BLaER1 (cell line): Measurements from ENCODE around the gene TCP11.
A peak's percentile ranks its signal among the peaks of the same experiment; 100 is the strongest.

Experiments used
- H3K27ac ChIP-seq: shearing (Covaris generic); formaldehyde crosslinking; 2 replicates; pipeline ENCODE4 v1.8.1; 2022
- H3K27me3 ChIP-seq: shearing (Covaris generic); formaldehyde crosslinking; 2 replicates; pipeline ENCODE4 v1.8.1; 2022
- H3K36me3 ChIP-seq: shearing (Covaris generic); formaldehyde crosslinking; 2 replicates; pipeline ENCODE4 v1.8.1; 2022
- H3K4me1 ChIP-seq: shearing (Covaris generic); formaldehyde crosslinking; 2 replicates; pipeline ENCODE4 v1.8.1; 2022
- H3K4me2 ChIP-seq: shearing (Covaris generic); formaldehyde crosslinking; 2 replicates; pipeline ENCODE4 v1.8.1; 2022
- H3K4me3 ChIP-seq: shearing (Covaris generic); formaldehyde crosslinking; 2 replicates; pipeline ENCODE4 v1.8.1; 2022
- H3K9ac ChIP-seq: shearing (Covaris generic); formaldehyde crosslinking; 2 replicates; pipeline ENCODE4 v1.8.1; 2022
- H3K9me3 ChIP-seq: shearing (Covaris generic); formaldehyde crosslinking; 2 replicates; pipeline ENCODE4 v1.8.1; 2022
- H4K20me1 ChIP-seq: shearing (Covaris generic); formaldehyde crosslinking; 2 replicates; pipeline ENCODE4 v1.8.1; 2022
- Cebpa-rat ChIP-seq: shearing (Covaris generic); IDR thresholded peaks from 2 replicates; pipeline ENCODE4 v1.8.1; 2022

The TCP11 gene

GRCh38 chr6:35173427-35174087, 32.4 kb upstream of the TCP11 start:
- Histone ChIP-seq H3K36me3 (no peaks in the 10 kb centered on the region), H3K4me2 (peak overlapping the region; percentile 59), H3K27me3 (no peaks in the 10 kb centered on the region), H4K20me1 (no peaks in the 10 kb centered on the region), H3K4me1 (peaks cover 10% of the 10 kb centered on the region), H3K9ac (no peak overlapping the region), H3K27ac (no peak overlapping the region), H3K4me3 (no peak overlapping the region), H3K9me3 (peaks cover 8% of the 10 kb centered on the region; the same call in 1 of the 2 replicates)
- no peak for TF ChIP-seq Cebpa-rat

GRCh38 chr6:35173044-35173426, 31.9 kb upstream of the TCP11 start:
- Histone ChIP-seq H3K27me3 (no peaks in the 10 kb centered on the region), H3K36me3 (no peaks in the 10 kb centered on the region), H3K4me1 (peaks cover 10% of the 10 kb centered on the region), H3K4me3 (no peak overlapping the region), H3K9ac (no peak overlapping the region), H3K9me3 (peaks cover 8% of the 10 kb centered on the region; the same call in 1 of the 2 replicates), H3K27ac (no peak overlapping the region), H4K20me1 (no peaks in the 10 kb centered on the region), H3K4me2 (no peak overlapping the region)
- no peak for TF ChIP-seq Cebpa-rat

- Histone ChIP-seq H3K36me3 (no peaks in the 10 kb centered on the region), H3K9ac (no peak overlapping the region), H3K27me3 (no peaks in the 10 kb centered on the region), H3K4me3 (no peak overlapping the region), H3K4me1 (peaks cover 10% of the 10 kb centered on the region), H3K27ac (no peak overlapping the region), H3K9me3 (peaks cover 8% of the 10 kb centered on the region; the same call in 1 of the 2 replicates), H4K20me1 (no peaks in the 10 kb centered on the region), H3K4me2 (no peak overlapping the region)
- no peak for TF ChIP-seq Cebpa-rat
These were observed 29.8 kb upstream of the TCP11 start for GRCh38 chr6:35170891-35171290.

- Histone ChIP-seq H3K27me3 (no peaks in the 10 kb centered on the region), H3K4me1 (peaks cover 10% of the 10 kb centered on the region), H3K27ac (no peak overlapping the region), H3K4me2 (no peak overlapping the region), H3K36me3 (no peaks in the 10 kb centered on the region), H3K4me3 (no peak overlapping the region), H3K9me3 (peaks cover 8% of the 10 kb centered on the region; the same call in 1 of the 2 replicates), H4K20me1 (no peaks in the 10 kb centered on the region), H3K9ac (no peak overlapping the region)
- TF ChIP-seq Cebpa-rat = no peak
These were observed 29.0 kb upstream of the TCP11 start for GRCh38 chr6:35170166-35170565.

GRCh38 chr6:35168461-35168861, 27.3 kb upstream of the TCP11 start:
- Histone ChIP-seq H3K27me3 (no peaks in the 10 kb centered on the region), H3K4me2 (no peak overlapping the region), H3K9ac (no peak overlapping the region), H3K27ac (no peak overlapping the region), H3K4me3 (no peak overlapping the region), H3K9me3 (peaks cover 8% of the 10 kb centered on the region; the same call in 1 of the 2 replicates), H4K20me1 (no peaks in the 10 kb centered on the region), H3K36me3 (no peaks in the 10 kb centered on the region), H3K4me1 (peaks cover 2% of the 10 kb centered on the region)
- TF ChIP-seq Cebpa-rat = no peak

GRCh38 chr6:35167505-35167904, 26.4 kb upstream of the TCP11 start:
- H3K4me3 ChIP-seq = no peak overlapping the region
- H3K9ac ChIP-seq = no peak overlapping the region
- H3K9me3 ChIP-seq = peaks cover 8% of the 10 kb centered on the region; the same call in 1 of the 2 replicates
- H3K27ac ChIP-seq = no peak overlapping the region
- no peaks in the 10 kb centered on the region for H3K27me3 ChIP-seq
- H3K36me3 ChIP-seq = no peaks in the 10 kb centered on the region
- no peaks in the 10 kb centered on the region for H4K20me1 ChIP-seq
- TF ChIP-seq Cebpa-rat = no peak
- H3K4me2 ChIP-seq = no peak overlapping the region
- H3K4me1 ChIP-seq = no peaks in the 10 kb centered on the region

- peaks cover 8% of the 10 kb centered on the region; the same call in 1 of the 2 replicates for H3K9me3 ChIP-seq
- no peaks in the 10 kb centered on the region for H3K27me3 ChIP-seq
- H3K4me1 ChIP-seq = peaks cover 3% of the 10 kb centered on the region
- H3K4me3 ChIP-seq = no peak overlapping the region
- H3K4me2 ChIP-seq = no peak overlapping the region
- no peaks in the 10 kb centered on the region for H3K36me3 ChIP-seq
- no peak overlapping the region for H3K9ac ChIP-seq
- H3K27ac ChIP-seq = no peak overlapping the region
- no peak for TF ChIP-seq Cebpa-rat
- H4K20me1 ChIP-seq = no peaks in the 10 kb centered on the region
These were observed 25.4 kb upstream of the TCP11 start for GRCh38 chr6:35166520-35166919.

GRCh38 chr6:35166116-35166515, 25.0 kb upstream of the TCP11 start:
- Histone ChIP-seq H3K9ac (no peak overlapping the region), H3K27ac (no peak overlapping the region), H4K20me1 (no peaks in the 10 kb centered on the region), H3K36me3 (no peaks in the 10 kb centered on the region), H3K4me3 (no peak overlapping the region), H3K4me1 (peaks cover 7% of the 10 kb centered on the region), H3K9me3 (peaks cover 8% of the 10 kb centered on the region; the same call in 1 of the 2 replicates), H3K27me3 (no peaks in the 10 kb centered on the region), H3K4me2 (no peak overlapping the region)
- no peak for TF ChIP-seq Cebpa-rat

GRCh38 chr6:35165630-35166071, 24.5 kb upstream of the TCP11 start:
- Histone ChIP-seq H3K27me3 (no peaks in the 10 kb centered on the region), H3K9ac (no peak overlapping the region), H3K4me2 (no peak overlapping the region), H3K36me3 (no peaks in the 10 kb centered on the region), H3K4me3 (no peak overlapping the region), H3K4me1 (peaks cover 8% of the 10 kb centered on the region), H3K9me3 (peaks cover 8% of the 10 kb centered on the region; the same call in 1 of the 2 replicates), H3K27ac (no peak overlapping the region), H4K20me1 (no peaks in the 10 kb centered on the region)
- no peak for TF ChIP-seq Cebpa-rat

- Histone ChIP-seq H3K4me1 (peaks cover 8% of the 10 kb centered on the region), H4K20me1 (no peaks in the 10 kb centered on the region), H3K27ac (no peak overlapping the region), H3K9me3 (peaks cover 4% of the 10 kb centered on the region; the same call in 1 of the 2 replicates), H3K4me2 (no peak overlapping the region), H3K4me3 (no peak overlapping the region), H3K9ac (no peak overlapping the region), H3K36me3 (no peaks in the 10 kb centered on the region), H3K27me3 (no peaks in the 10 kb centered on the region)
- no peak for TF ChIP-seq Cebpa-rat
These were observed 23.7 kb upstream of the TCP11 start for GRCh38 chr6:35164868-35165267.
